HG03095 (cell line): ENCODE data around the gene ATRAID.

Experiments used
- ATAC-seq: cut with Tn5 transposase; IDR thresholded peaks from one replicate; pipeline ENCODE4 v1.9.1; 2021; ENCODE audit warnings: moderate library complexity; ENCODE audit not compliant: unreplicated experiment

ATRAID gene

GRCh38 chr2:27247893-27248292 lies 36.1 kb downstream of the ATRAID start:
- no peak for ATAC-seq

- no peak for ATAC-seq
These were observed 37.5 kb downstream of the ATRAID start for GRCh38 chr2:27249159-27249890.

- no peak for ATAC-seq
These were observed 38.2 kb downstream of the ATRAID start for GRCh38 chr2:27249891-27250651.

GRCh38 chr2:27250652-27251379 lies 39.0 kb downstream of the ATRAID start:
- ATAC-seq = no peak

- ATAC-seq = no peak
These were observed 39.9 kb downstream of the ATRAID start for GRCh38 chr2:27251766-27252165.

GRCh38 chr2:27255187-27255586 lies 43.3 kb downstream of the ATRAID start:
- ATAC-seq = no peak

GRCh38 chr2:27255660-27256059 lies 43.8 kb downstream of the ATRAID start:
- ATAC-seq = no peak

- ATAC-seq = no peak
These were observed 45.1 kb downstream of the ATRAID start for GRCh38 chr2:27256855-27257454.

- no peak for ATAC-seq
These were observed 46.2 kb downstream of the ATRAID start for GRCh38 chr2:27258051-27258450.

GRCh38 chr2:27261241-27261925 lies 49.5 kb downstream of the ATRAID start:
- no peak for ATAC-seq

GRCh38 chr2:27261926-27262298 lies 50.1 kb downstream of the ATRAID start:
- ATAC-seq = no peak

- ATAC-seq = no peak
These were observed 50.8 kb downstream of the ATRAID start, which contains the start of gene SLC30A3 for GRCh38 chr2:27262379-27263286. TSS of gene SLC30A3 (minus strand) at chr2:27263047. CDS start at chr2:27262906, 141 bp downstream.

GRCh38 chr2:27263287-27264252 lies 51.7 kb downstream of the ATRAID start:
- ATAC-seq = no peak

- no peak for ATAC-seq
These were observed 52.5 kb downstream of the ATRAID start for GRCh38 chr2:27264253-27264752.

GRCh38 chr2:27264753-27265535 lies 53.1 kb downstream of the ATRAID start:
- ATAC-seq = no peak

GRCh38 chr2:27265536-27265870 lies 53.7 kb downstream of the ATRAID start:
- no peak for ATAC-seq
